HG03442 (cell line): ENCODE results near the gene SOX5.
"Not testable (repeated sequence)": the region's sequence is repeated elsewhere in the genome, so short reads cannot be mapped to it uniquely, and the experiment has no call there.

ENCODE experiments used
- ATAC-seq: cut with Tn5 transposase; IDR thresholded peaks from one replicate; pipeline ENCODE4 v1.9.1; 2021; ENCODE audit warnings: mild to moderate bottlenecking, moderate library complexity; ENCODE audit not compliant: unreplicated experiment

SOX5 gene

GRCh38 chr12:23760495-23760894 is 189.0 kb downstream of the SOX5 start:
- ATAC-seq = no peak

GRCh38 chr12:23758608-23759007 is 190.9 kb downstream of the SOX5 start:
- no peak for ATAC-seq

GRCh38 chr12:23757541-23757962 is 191.9 kb downstream of the SOX5 start:
- ATAC-seq = no peak

DNA sequence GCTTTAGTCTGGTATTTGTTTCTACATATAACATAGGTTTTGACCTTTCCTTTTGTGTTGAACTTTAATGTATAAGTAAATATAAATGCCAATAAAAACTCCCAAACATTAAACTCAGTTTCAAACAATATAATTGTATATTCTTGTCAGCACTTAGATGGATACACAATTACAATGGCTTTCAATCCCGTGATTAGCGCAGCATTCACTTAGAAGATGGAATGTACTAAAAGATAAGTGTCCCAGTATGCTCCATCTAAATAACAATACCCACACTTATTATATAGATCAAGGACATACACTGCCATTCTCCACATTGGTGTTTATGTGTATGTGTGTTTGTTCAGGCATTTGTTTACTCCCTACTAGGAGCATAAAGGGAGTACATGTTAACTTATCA is 193.1 kb downstream of the SOX5 start:
- no peak for ATAC-seq

GRCh38 chr12:23753628-23754365 is 195.7 kb downstream of the SOX5 start:
- no peak for ATAC-seq

- ATAC-seq = no peak
Observed at GRCh38 chr12:23752245-23752644, 197.2 kb downstream of the SOX5 start.

DNA sequence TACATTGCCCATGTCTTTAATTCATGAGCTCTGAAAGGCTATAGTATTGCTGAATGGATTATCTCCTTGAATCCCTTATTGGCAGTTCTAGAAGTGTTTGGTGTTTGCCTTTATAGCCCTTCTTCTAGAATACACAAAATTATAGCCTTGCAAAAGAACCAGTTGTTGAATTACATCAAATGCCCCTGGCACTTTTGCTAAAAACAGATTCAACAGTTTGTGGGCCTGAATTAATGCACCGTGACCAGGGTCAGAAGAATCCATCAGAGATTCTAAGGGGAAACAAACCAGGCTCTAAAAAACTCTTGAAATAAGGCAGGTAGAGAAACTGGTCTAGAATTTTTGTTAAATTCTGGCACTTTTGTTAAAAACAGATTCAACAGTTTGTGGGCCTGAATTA is 197.8 kb downstream of the SOX5 start:
- no peak for ATAC-seq

- no peak for ATAC-seq
Observed at GRCh38 chr12:23750923-23751322, 198.5 kb downstream of the SOX5 start.

DNA sequence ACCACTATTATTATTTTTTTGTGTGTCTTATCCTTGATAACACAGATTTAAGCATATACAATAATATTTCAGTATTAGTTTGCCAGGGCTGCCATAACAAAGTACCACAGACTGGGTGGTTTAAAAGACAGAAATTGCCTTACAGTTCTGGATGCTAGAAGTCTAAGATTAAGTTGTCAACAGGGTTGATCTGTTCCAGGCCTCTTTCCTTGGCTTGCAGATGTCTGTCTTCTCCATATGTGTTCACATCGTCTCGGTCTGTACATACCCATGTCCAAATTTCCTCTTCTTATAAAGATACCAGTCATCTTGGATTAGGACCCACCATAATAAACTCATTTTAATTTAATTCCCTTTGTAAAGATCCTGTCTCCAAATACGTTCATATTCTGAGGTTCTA is 204.8 kb downstream of the SOX5 start:
- no peak for ATAC-seq

DNA sequence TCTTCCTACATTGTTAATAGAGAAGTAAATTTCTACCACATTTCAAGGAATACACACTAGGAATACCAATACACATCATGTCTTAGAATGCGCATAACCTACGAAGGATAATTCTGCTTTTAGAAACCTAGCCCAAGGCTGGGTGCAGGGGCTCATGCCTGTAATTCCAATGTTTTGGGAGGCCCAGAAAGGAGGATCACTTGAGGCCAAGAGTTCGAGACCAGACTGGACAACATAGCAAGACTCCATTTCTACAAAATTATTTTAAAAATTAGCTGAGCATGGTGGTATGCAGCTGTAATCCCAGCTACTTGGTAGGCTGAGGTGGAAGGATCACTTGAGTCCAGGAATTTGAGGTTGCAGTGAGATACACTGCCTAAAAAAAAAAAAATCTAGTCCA is 206.9 kb downstream of the SOX5 start:
- no peak for ATAC-seq

DNA sequence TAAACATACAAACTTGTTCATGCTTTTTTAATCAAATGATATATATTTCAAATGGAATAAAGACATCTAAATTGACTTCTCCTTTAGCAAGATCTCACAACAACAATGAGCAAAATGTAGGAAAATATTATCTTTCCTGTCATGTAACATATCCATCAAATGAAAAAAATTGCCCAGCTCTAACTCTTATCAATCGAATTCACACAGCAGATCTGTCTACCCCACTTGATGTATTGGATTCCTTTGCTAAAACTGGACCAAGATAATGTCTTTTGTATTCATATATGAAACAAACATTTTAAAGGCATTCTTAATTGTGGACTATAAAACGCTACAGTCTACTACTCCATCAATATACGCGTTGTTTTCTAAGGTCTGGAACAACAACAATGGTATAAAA is 218.0 kb downstream of the SOX5 start:
- ATAC-seq = no peak

DNA sequence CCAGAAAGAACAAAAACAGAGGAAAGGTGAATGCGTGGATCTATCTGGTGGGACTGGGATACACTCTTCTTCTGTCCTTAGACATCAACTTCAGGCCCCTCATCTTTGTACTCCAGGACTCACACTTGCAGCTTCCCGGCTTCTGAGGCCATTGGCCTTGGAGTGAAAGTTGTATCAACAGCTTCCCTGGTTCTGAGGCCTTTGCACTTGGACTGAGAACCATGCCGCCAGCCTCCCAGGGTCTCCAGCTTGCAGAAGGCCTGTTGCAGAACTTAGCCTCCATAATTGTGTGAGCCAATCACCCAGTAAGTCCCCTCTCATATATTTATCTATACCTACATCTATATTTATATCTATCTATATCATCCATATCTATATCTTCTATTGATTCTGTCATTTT is 218.4 kb downstream of the SOX5 start:
- no peak for ATAC-seq

DNA sequence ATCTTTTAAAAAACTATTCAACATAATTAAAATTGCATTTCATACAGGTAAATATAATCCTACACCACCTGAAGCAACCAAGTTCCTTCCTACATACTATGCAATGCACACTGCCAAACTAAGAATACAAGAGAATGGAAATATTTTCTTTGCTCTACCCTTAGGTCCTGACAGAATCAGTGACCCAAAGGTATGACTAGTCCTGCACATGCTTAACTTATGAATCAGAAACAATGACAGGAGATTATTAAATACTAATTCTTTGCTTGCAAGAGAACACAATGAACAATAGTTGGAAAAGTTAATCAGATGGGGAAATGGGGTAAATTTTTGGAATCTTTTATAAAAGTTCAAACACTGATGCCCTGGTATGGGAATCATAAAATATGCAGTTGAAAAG is 220.1 kb downstream of the SOX5 start:
- ATAC-seq = no peak

GRCh38 chr12:23726646-23727045 is 222.8 kb downstream of the SOX5 start:
- ATAC-seq = no peak

GRCh38 chr12:23722655-23723054 is 226.8 kb downstream of the SOX5 start:
- no peak for ATAC-seq

DNA sequence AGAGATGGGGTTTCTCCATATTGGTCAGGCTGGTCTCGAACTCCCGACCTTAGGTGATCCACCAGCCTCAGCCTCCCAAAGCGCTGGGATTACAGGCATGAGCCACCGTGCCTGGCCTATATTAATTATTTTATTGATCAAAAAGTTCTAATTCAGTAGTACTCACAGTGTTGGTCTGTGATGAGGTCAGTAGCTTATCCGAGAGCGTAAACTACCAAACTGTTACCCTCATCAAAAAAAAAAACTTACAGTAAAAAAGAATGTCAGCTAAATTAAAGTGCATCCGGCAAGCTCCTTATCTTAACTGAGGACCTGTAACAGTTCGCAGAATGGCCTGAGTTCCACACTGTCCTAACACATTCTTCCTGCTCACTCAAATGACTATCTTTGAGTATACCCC is 228.2 kb downstream of the SOX5 start:
- ATAC-seq = no peak

DNA sequence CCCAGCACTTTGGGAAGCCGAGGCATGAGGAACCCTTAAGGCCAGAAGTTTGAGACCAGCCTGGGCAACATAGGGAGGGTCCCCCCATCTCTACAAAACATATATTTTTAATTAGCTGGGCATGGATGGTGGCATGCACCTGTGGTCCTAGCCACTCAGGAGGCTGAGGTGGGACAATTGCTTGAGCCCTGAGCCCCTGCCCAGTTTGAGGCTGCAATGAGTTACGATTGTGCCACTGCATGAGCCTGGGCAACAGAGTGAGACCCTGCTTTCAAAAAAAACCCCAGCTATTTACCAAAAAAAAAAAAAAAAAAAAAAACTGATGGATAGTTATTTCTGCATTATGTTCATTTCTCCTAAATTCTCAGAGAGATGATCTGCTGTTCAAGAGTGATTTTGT is 230.0 kb downstream of the SOX5 start:
- no peak for ATAC-seq

- ATAC-seq = not testable (repeated sequence)
Observed at GRCh38 chr12:23710361-23710760, 239.1 kb downstream of the SOX5 start.

GRCh38 chr12:23708185-23708837 is 241.2 kb downstream of the SOX5 start:
- ATAC-seq = no peak

GRCh38 chr12:23707270-23707669 is 242.2 kb downstream of the SOX5 start:
- no peak for ATAC-seq

- no peak for ATAC-seq
Observed at GRCh38 chr12:23704992-23705943, 244.2 kb downstream of the SOX5 start.

DNA sequence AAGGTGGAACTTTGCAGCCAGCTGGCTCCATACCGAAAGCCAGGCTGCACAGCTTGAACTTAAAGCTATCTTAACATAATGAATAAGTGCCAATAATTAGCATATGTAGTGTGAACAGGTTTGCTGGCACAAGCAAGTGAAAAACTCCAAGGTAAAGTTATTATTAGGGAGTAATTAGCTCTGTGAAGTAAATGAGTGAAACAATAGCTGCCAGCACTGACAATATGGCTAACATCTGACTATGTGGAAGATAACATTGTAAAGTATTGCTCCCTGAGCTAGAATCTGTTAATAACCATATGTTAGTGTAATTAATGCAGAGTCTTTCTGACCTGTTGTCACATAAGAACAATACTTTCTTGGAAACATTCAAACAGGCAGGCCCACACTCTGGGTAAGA is 246.4 kb downstream of the SOX5 start:
- ATAC-seq = no peak
